Stimulated activated CD8-positive, alpha-beta memory T cell treated with anti-CD3 and anti-CD28 coated beads, Interleukin-7, amount 100 ng/mL, for 1 hour (primary cell): Measurements from ENCODE around the gene SETD3.
"Not testable (repeated sequence)": the region's sequence is repeated elsewhere in the genome, so short reads cannot be mapped to it uniquely, and the experiment has no call there.

Experiments
- DNase-seq, 2 donors: peaks; one replicate each; pipeline ENCODE4 v3.0.0-alpha.2; 2020; ENCODE audit warnings: low read depth in 2 of 2

Gene SETD3

DNA sequence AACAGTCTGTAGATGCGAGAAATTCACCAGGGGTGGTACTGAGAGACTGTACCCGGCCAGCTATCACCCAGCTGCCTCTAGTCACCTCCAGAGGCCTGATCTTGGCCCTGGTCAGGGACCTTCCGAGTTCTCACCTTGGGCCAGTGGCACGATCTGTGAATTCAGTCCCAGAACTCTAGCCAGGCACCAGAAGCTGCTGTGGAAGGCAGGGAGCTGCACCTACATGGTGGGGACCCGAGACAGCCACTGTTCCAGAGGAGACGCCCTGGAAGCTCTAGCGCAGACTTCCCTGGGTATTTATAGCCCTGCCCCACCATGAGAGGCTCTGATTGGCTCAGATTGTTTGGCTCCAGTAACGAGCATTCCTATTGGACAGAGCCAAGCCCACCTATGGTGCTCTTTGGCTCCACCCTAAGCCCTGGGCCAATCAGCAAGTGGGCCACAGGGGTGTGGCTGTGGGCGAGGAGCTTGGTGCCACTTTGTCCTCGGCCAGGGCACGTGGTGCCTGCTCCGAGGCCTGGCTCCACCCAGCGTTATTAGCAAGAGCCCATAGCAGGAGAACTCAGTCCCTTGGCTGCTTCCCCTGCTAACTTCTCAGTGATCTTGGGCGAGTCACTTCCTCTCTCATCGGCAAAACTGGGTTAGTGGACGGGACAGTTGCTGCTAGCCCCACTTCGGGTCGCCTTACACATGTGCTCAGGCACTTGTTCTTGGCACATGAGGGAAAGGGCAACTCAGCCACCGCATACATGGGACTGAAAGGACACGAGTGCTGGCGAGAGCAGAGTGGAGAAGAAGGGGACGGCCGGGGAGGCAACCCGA is 119.7 kb downstream of the SETD3 start:
- DNase-seq: no peak

DNA sequence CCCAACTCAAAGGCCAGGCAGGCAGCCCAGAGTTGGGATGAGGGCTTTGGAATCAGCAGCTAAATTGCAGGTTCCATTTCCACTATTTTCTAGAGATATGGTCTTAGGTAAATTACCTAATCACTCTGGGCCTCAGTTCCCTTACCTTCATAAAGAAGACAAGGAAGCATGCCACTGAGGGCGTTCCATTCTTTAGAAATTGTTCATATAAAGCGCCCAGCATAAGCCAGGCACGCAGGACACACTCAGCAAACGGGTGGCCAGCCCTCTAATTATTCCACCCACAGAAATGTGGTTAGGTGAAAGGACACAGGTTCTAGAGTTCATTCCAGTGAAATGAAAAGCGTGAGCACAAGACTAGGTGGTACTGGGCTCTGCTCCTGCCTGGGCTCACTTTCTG is 120.8 kb downstream of the SETD3 start:
- DNase-seq: no peak

DNA sequence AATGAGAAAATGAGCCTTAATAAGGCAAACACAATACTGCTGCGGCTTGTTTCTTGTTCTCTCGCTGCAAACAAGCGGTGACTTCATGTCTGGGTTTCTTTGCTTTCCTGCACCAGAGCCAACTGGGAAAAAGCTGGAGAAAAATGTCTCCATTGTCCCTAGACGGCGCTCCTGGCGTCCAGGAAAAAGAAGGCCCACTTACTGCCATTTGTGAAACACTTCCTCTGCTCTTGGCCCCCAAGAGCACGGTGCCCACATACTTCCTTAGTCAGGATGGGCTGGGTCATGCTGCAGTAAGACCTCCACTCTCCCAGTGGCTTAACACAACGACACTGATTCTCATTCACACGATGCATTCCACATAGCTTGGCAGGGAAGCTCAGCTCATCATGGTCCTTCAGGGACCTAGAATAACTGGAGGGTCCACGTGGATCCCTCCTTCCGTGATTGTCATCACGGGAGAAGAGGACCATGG is 122.7 kb downstream of the SETD3 start:
- no peak for DNase-seq

GRCh38 chr14:99357151-99357915 is 123.3 kb downstream of the SETD3 start:
- DNase-seq: no peak

GRCh38 chr14:99356031-99356608 is 124.5 kb downstream of the SETD3 start:
- no peak for DNase-seq

DNA sequence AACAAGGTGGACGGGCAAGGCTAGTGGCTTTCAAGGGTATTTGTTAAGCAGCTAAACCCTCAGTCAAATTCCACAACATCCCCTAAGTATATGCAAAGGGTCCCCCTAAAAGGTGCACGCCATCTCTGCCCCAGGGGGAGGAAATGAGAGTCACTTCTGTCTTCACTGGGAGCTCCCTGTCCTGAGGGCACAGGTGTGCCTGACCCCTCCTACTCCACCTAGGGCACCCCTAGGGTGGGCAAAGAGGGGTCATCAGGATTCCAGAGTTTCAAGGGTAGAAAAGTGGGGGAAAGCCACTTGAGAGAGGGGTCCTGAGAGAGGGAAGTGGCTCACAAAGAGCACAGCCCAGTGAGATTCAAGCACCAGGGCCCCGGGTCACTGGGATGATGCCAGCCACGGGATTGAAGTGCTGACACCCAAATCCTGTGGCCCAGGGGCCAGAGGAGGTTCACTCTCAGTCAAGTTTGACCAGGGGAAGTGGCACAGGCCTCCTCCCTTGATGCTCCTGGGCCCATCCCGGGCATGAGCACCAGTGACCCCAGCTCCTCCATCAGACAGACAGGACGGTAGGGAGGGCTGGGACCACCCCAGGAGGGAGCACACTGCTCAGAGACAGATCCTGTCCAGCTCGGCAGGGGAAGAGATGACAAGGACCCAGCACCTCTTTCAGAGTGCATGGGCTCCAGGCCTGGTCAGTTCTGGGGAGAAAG is 126.3 kb downstream of the SETD3 start:
- no peak for DNase-seq

- DNase-seq: no peak
Observed at GRCh38 chr14:99352688-99353280, 127.9 kb downstream of the SETD3 start.

GRCh38 chr14:99351166-99352007 is 129.3 kb downstream of the SETD3 start:
- DNase-seq: no peak

DNA sequence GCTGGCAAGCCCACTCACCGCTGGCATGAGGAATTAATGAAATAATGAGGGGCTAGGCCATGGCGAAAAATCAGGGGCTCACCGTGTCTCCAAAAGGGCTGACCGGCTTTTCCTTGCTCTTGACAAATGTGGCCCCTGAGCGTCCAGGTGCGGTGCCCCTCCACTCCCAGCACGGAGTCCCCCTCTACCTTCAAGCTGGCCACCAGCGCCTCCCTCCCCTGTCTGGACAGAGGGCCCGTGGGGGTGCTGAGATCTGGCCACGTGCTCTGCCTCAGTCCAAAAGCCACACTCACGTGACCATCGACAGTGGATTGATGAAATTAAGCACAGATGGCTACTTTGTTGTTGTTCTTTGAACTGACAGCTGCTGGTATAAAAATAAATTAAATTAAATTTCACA is 129.9 kb downstream of the SETD3 start:
- DNase-seq: no peak

- DNase-seq: no peak
Observed at GRCh38 chr14:99349721-99350495, 130.8 kb downstream of the SETD3 start.

DNA sequence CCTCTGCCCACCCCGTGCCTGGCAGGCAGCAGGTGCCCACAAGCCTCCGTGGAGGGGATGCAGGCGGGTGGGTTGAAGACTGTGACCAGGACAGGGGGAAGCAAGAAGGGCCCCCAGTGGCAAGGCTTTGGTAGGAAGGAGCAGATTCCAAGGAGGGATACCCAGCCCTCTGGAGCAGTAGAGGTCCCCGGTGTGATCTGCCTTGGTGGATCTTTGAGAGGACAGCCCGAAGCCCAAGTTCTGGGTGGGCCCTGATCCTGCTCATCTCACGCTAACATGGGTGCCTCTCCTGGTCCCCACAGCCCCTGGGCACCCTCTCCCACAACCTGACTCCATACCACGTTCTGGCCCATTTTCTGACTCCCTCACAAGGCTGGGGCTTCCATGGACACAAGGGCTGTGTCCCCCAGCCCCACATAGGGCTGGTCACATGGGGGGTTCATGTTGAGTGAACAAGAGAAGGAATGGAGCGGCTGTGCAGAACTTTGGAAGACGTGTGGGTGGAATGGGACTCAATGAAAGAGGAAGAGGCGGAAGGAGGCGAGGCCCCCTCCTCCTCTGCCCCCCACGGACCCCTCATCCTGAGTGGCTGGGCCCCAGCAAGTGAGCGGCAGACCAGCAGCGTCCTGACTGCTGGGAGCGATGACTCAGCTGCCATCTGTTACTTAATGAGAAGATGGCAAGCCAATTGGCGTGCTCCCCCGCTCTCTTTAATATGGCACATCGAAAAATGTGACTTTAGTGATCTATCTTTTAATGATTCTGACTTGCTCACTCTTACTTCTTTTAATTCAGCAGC is 131.6 kb downstream of the SETD3 start:
- no peak for DNase-seq

DNA sequence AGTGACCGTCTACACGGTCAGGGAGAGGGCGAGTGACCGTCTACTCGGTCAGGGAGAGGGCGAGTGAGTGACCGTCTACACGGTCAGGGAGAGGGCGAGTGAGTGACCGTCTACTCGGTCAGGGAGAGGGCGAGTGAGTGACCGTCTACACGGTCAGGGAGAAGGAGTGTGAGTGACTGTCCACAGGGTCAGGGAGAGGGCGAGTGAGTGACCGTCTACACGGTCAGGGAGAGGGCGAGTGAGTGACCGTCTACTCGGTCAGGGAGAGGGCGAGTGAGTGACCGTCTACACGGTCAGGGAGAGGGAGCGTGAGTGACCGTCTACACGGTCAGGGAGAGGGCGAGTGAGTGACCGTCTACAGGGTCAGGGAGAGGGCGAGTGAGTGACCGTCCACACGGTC is 132.4 kb downstream of the SETD3 start:
- DNase-seq: not testable (repeated sequence)
